HepG2 (cell line): ENCODE measurements around the gene MYO1B. TPM values are rescaled to one million over a fixed set of nuclear protein-coding genes. Genes with fewer than 3 reads are reported as not detected.

Experiments
- ATAC-seq: fragments of 200-7000 bp; cut with Tn5 transposase; 3 replicates; pipeline ENCODE4 v1.9.1; 2020; ENCODE audit warnings: mild to moderate bottlenecking, moderate library complexity
- BruUV-seq: library from RNA; stranded (reverse); fragments of 400-500 nt; replicated peaks from 2 replicates; lab custom pipeline; 2021; lab: Mats Ljungman, UMichigan
- CTCF ChIA-PET: fragments of 300-600 bp; formaldehyde crosslinking; extraction: SDS; loops from one replicate; lab custom pipeline; 2021; ENCODE audit warnings: low total read pairs, inconsistent platforms, low intra/inter-chr PET ratio; lab: Yijun Ruan, JAX
- POLR2A ChIA-PET: fragments of 350-600 bp; sonication (Branson Sonifier 250); formaldehyde crosslinking; loops from one replicate; lab custom pipeline; 2020; ENCODE audit warnings: antibody characterized with exemption, inconsistent platforms; lab: Yijun Ruan, JAX
- DNase-seq: peaks from one replicate; pipeline ENCODE4 v3.0.0-alpha.2; 2015; ENCODE audit warnings: low spot score
- FAIRE-seq: peaks from 3 replicates; lab custom pipeline; 2011; peaks lifted over from hg19 to GRCh38; lab: Jason Lieb, UNC
- H2AFZ ChIP-seq: one replicate; pipeline ENCODE4 v1.6.1; 2011; ENCODE audit warnings: low read length, inconsistent platforms
- H3K27ac ChIP-seq: fragments of 300-600 bp; 3 replicates; pipeline ENCODE4 v1.8.0; 2011; ENCODE audit warnings: mixed run types, mild to moderate bottlenecking, mixed read lengths, low read length, inconsistent platforms; ENCODE audit not compliant: insufficient read depth; ENCODE audit errors: extremely low read length
- H3K27me3 ChIP-seq, 2 experiments: fragments of 200-600 bp in 1 of 2; 2 replicates in 1 of 2; 3 replicates in 1 of 2; pipeline versions ENCODE4 v1.6.0 to v1.8.0; 2011; ENCODE audit warnings: low read length in 2 of 2, mild to moderate bottlenecking in 2 of 2, moderate library complexity in 2 of 2, inconsistent platforms in 1 of 2; ENCODE audit not compliant: insufficient read depth in 2 of 2, control insufficient read depth in 1 of 2
- H3K36me3 ChIP-seq, 2 experiments: fragments of 200-600 bp in 1 of 2; replicated peaks in 1 of 2; 2 replicates in 1 of 2; 3 replicates in 1 of 2; pipeline versions ENCODE4 v1.5.1 to v1.8.0; 2011; ENCODE audit warnings: low read length in 2 of 2, inconsistent platforms in 1 of 2; ENCODE audit not compliant: insufficient read depth in 2 of 2, control insufficient read depth in 1 of 2
- H3K4me1 ChIP-seq: 2 replicates; pipeline ENCODE4 v1.5.1; 2012; ENCODE audit warnings: low read length, inconsistent platforms; ENCODE audit not compliant: insufficient read depth
- H3K4me2 ChIP-seq: 2 replicates; pipeline ENCODE4 v1.6.0; 2011; ENCODE audit warnings: low read depth, low read length, inconsistent platforms
- H3K4me3 ChIP-seq, 3 experiments: fragments of 200-600 bp in 1 of 3; sonication (generic), shearing (Covaris generic) in 1 of 3; replicated peaks in 1 of 3; 2 replicates each; pipeline ENCODE4 v1.5.1; 2011 to 2016; ENCODE audit warnings: low read length in 3 of 3, inconsistent platforms in 2 of 3, low read depth in 2 of 3, mild to moderate bottlenecking in 2 of 3, control low read depth in 1 of 3, mixed read lengths in 1 of 3; ENCODE audit not compliant: insufficient read depth in 1 of 3
- H3K79me2 ChIP-seq: one replicate; pipeline ENCODE4 v1.6.1; 2011; ENCODE audit warnings: low read length, inconsistent platforms; ENCODE audit not compliant: insufficient read depth
- H3K9ac ChIP-seq: 2 replicates; pipeline ENCODE4 v1.6.0; 2011; ENCODE audit warnings: mild to moderate bottlenecking, low read depth, low read length, inconsistent platforms; ENCODE audit not compliant: insufficient read depth
- H3K9me3 ChIP-seq: 2 replicates; pipeline ENCODE4 v1.5.1; 2012; ENCODE audit warnings: mild to moderate bottlenecking, low read length
- H4K20me1 ChIP-seq: 2 replicates; pipeline ENCODE4 v1.6.0; 2011; ENCODE audit warnings: inconsistent platforms, mild to moderate bottlenecking, low read length, moderate library complexity; ENCODE audit not compliant: insufficient read depth
- ARID3A ChIP-seq: IDR thresholded peaks from 2 replicates; pipeline ENCODE4 v1.6.1; 2012; ENCODE audit warnings: low read depth, low read length, improper control_type of control experiment
- FOSL2 ChIP-seq: sonication (generic); formaldehyde crosslinking; IDR thresholded peaks from 2 replicates; pipeline ENCODE4 v1.4.0; 2020; ENCODE audit warnings: missing genetic modification reagents
- HNRNPUL1 ChIP-seq: fragments of 200-400 bp; formaldehyde crosslinking; IDR thresholded peaks from 2 replicates; pipeline ENCODE4 v1.6.1; 2017; ENCODE audit warnings: low read depth, mild to moderate bottlenecking, low read length, moderate library complexity
- HOXA7 ChIP-seq: sonication (generic); formaldehyde crosslinking; IDR thresholded peaks from 2 replicates; pipeline ENCODE4 v1.8.1; 2022; ENCODE audit warnings: mild to moderate bottlenecking, missing genetic modification reagents, moderate library complexity
- IRF2 ChIP-seq: IDR thresholded peaks from 2 replicates; pipeline ENCODE4 v1.6.1; 2018; ENCODE audit warnings: missing genetic modification reagents, missing compliant biosample characterization
- SAP130 ChIP-seq: IDR thresholded peaks from 2 replicates; pipeline ENCODE4 v1.6.1; 2016; ENCODE audit warnings: low read depth
- SOX13 ChIP-seq, 3 experiments: fragments of 450-650 bp in 1 of 3; sonication (generic) in 1 of 3; formaldehyde crosslinking in 1 of 3; IDR thresholded peaks in 2 of 3; conservative IDR thresholded peaks in 1 of 3; 2 replicates each; pipeline versions ENCODE4 v1.5.0 to v1.6.1; 2016 to 2020; ENCODE audit warnings: antibody characterized with exemption in 1 of 3, mild to moderate bottlenecking in 1 of 3, missing compliant biosample characterization in 1 of 3, missing genetic modification reagents in 1 of 3, moderate library complexity in 1 of 3
- SOX5 ChIP-seq: IDR thresholded peaks from 2 replicates; pipeline ENCODE4 v1.6.1; 2016; ENCODE audit warnings: borderline replicate concordance
- TMF1 ChIP-seq: sonication (generic); formaldehyde crosslinking; IDR thresholded peaks from 2 replicates; pipeline ENCODE4 v1.8.1; 2022; ENCODE audit warnings: low read depth, missing genetic modification reagents
- ZBTB21 ChIP-seq: sonication (generic); formaldehyde crosslinking; IDR thresholded peaks from 2 replicates; pipeline ENCODE4 v1.4.0; 2020; ENCODE audit warnings: missing genetic modification reagents
- ZNF644 ChIP-seq: IDR thresholded peaks from 2 replicates; pipeline ENCODE4 v1.6.1; 2016; ENCODE audit warnings: low read depth
- WGBS: methylation state at CpG from one replicate; pipeline ENCODE4 v1.1.6; 2017; ENCODE audit warnings: low lambda C conversion rate; 5-methylcytosine and 5-hydroxymethylcytosine counted together
- in situ Hi-C: cut with HindIII; loops from 2 replicates; pipeline ENCODE4 v1.10.0; 2017; ENCODE audit warnings: low pct_unique_long_range_greater_than_20kb; ENCODE audit not compliant: extremely low pct_ligation_motif_present
- intact Hi-C: fragments of 100-400 bp; cut with micrococcal nuclease; formaldehyde crosslinking; loops from one replicate; pipeline ENCODE4 v1.10.0; 2022; ENCODE audit not compliant: unreplicated experiment
- polyA plus RNA-seq, 8 experiments: library from polyadenylated mRNA; depleted of rRNA in 3 of 8; stranded (reverse) in 7 of 8; unstranded in 1 of 8; fragments of >200 nt; fragmentation: Illumina TruSeq in 4 of 8; extraction: Trizol in 4 of 8; gene quantifications; 2 replicates each; pipeline versions ENCODE4 v1.2.1 to v1.2.3, GENCODE V29; 2011 to 2016; ENCODE audit warnings: low read depth in 4 of 8, missing spikeins in 1 of 8, mixed read lengths in 1 of 8; ENCODE audit not compliant: insufficient read depth in 1 of 8
- total RNA-seq, 5 experiments: library from RNA; depleted of rRNA; stranded (reverse); fragments of >200 nt; fragmentation: Illumina TruSeq; extraction: Trizol; gene quantifications; 2 replicates each; pipeline ENCODE4 v1.2.3, GENCODE V29; 2016; ENCODE audit warnings: low read depth in 1 of 5
- TF ChIP-seq, protein P1 (sequence below): sonication (generic); formaldehyde crosslinking; IDR thresholded peaks from 2 replicates; pipeline ENCODE4 v1.8.1; 2022; ENCODE audit warnings: low read depth, mild to moderate bottlenecking, missing genetic modification reagents
- TF ChIP-seq, protein P2 (sequence below): IDR thresholded peaks from 2 replicates; pipeline ENCODE4 v1.4.0; 2020; ENCODE audit warnings: mild to moderate bottlenecking, missing genetic modification reagents

MYO1B gene
- total and polyA plus RNA-seq, 2 of the 13 experiments (the other 11 are each of a cell fraction or from before 2014, with no cell fraction given), result 36.9 to 89.8 TPM

DNA sequence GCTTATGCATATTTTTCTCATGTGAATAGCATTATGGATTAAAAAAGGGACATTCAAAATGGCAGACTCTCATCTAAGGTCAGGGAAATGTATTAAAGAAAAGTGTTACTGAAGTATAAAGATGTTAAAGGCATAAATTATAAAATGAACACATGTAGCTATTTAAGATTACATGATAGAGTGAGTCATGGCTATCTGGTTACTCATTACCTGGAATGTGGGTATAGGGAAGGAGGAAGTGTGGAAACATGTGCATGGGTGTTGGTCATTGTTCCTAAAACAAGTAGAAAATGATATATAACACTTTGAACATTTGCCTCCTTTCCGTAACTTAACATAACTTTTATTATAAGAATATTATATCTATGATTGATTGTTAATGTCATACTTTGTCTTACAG, 66.4 kb downstream of the MYO1B start:
- Histone ChIP-seq H3K9me3 (no peaks in the 10 kb centered on the region), H3K79me2 (peaks cover 38% of the 10 kb centered on the region), H3K27me3 (no peaks in the 10 kb centered on the region), H3K4me2 (no peak overlapping the region), H2AFZ (no peak overlapping the region), H4K20me1 (no peaks in the 10 kb centered on the region), H3K36me3 (no peaks in the 10 kb centered on the region), H3K4me3 (no peak overlapping the region), H3K4me1 (peaks cover 11% of the 10 kb centered on the region), H3K9ac (no peak overlapping the region), H3K27ac (no peak overlapping the region)
- FAIRE-seq, result no peak
- peak; percentile 72 for ATAC-seq
- peak; percentile 59 for DNase-seq
- 94% methylated on average over 1 of the region's 1 CpG for WGBS
- ChIA-PET CTCF (no interaction called here), POLR2A (interaction anchor here (1.2 kb wide), 1 partner anchor 65 kb away, joined by 5 read pairs; no protein-coding TSS in a partner anchor)
- in situ Hi-C loops, result no loop called here
- intact Hi-C loops, result no loop called here
- BruUV-seq, result no TSS peak
- TF ChIP-seq, protein P1, sequence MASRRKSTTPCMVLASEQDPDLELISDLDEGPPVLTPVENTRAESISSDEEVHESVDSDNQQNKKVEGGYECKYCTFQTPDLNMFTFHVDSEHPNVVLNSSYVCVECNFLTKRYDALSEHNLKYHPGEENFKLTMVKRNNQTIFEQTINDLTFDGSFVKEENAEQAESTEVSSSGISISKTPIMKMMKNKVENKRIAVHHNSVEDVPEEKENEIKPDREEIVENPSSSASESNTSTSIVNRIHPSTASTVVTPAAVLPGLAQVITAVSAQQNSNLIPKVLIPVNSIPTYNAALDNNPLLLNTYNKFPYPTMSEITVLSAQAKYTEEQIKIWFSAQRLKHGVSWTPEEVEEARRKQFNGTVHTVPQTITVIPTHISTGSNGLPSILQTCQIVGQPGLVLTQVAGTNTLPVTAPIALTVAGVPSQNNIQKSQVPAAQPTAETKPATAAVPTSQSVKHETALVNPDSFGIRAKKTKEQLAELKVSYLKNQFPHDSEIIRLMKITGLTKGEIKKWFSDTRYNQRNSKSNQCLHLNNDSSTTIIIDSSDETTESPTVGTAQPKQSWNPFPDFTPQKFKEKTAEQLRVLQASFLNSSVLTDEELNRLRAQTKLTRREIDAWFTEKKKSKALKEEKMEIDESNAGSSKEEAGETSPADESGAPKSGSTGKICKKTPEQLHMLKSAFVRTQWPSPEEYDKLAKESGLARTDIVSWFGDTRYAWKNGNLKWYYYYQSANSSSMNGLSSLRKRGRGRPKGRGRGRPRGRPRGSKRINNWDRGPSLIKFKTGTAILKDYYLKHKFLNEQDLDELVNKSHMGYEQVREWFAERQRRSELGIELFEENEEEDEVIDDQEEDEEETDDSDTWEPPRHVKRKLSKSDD (CRISPR knock-in tag), result no peak
- 0 out of 2 replicates have a peak, but pooled peaks have one; percentile 20 for TF ChIP-seq ZNF644 (CRISPR knock-in tag)
- no peak for TF ChIP-seq ZBTB21 (CRISPR knock-in tag)
- TF ChIP-seq SOX5, result peak; percentile 64; the same call in 1 of the 2 replicates
- TF ChIP-seq FOSL2 (CRISPR knock-in tag), result peak; percentile 35; the same call in 1 of the 2 replicates
- no peak for TF ChIP-seq IRF2 (CRISPR knock-in tag)
- no peak for TF ChIP-seq SOX13 (IDR thresholded peaks at IDR 0.05)
- peak in 1 of 2 experiments; percentile 28; a peak in 1 of 4 replicates for TF ChIP-seq SOX13 (CRISPR knock-in tag; conservative IDR thresholded peaks at IDR 0.05 in 1 of 2, IDR thresholded peaks at IDR 0.05 in 1 of 2)
- no peak for TF ChIP-seq HOXA7 (CRISPR knock-in tag)
- TF ChIP-seq, protein P2, sequence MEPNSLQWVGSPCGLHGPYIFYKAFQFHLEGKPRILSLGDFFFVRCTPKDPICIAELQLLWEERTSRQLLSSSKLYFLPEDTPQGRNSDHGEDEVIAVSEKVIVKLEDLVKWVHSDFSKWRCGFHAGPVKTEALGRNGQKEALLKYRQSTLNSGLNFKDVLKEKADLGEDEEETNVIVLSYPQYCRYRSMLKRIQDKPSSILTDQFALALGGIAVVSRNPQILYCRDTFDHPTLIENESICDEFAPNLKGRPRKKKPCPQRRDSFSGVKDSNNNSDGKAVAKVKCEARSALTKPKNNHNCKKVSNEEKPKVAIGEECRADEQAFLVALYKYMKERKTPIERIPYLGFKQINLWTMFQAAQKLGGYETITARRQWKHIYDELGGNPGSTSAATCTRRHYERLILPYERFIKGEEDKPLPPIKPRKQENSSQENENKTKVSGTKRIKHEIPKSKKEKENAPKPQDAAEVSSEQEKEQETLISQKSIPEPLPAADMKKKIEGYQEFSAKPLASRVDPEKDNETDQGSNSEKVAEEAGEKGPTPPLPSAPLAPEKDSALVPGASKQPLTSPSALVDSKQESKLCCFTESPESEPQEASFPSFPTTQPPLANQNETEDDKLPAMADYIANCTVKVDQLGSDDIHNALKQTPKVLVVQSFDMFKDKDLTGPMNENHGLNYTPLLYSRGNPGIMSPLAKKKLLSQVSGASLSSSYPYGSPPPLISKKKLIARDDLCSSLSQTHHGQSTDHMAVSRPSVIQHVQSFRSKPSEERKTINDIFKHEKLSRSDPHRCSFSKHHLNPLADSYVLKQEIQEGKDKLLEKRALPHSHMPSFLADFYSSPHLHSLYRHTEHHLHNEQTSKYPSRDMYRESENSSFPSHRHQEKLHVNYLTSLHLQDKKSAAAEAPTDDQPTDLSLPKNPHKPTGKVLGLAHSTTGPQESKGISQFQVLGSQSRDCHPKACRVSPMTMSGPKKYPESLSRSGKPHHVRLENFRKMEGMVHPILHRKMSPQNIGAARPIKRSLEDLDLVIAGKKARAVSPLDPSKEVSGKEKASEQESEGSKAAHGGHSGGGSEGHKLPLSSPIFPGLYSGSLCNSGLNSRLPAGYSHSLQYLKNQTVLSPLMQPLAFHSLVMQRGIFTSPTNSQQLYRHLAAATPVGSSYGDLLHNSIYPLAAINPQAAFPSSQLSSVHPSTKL, result peak; percentile 34; the same call in 1 of the 2 replicates
- peak; percentile 34; the same call in 1 of the 2 replicates for TF ChIP-seq SAP130 (CRISPR knock-in tag)
- peak; percentile 23; the same call in 1 of the 2 replicates for TF ChIP-seq HNRNPUL1
- no peak for TF ChIP-seq TMF1
- peak; percentile 79; the same call in 1 of the 2 replicates for TF ChIP-seq ARID3A
